Endometrial microvascular endothelial cells (primary cell): ENCODE data around the gene EPHA10. TPM values are rescaled to one million over a fixed set of nuclear protein-coding genes. Genes with fewer than 3 reads are reported as not detected.
"Not testable (repeated sequence)": the region's sequence is repeated elsewhere in the genome, so short reads cannot be mapped to it uniquely, and the experiment has no call there.

Source experiments
- in situ Hi-C: cut with HindIII; loops from 2 replicates; pipeline ENCODE4 v1.10.0; 2017; ENCODE audit warnings: low sequenced_read_pairs, low pct_unique_long_range_greater_than_20kb; ENCODE audit errors: inconsistent ontology term
- total RNA-seq: library from RNA; depleted of rRNA; stranded (reverse); fragments of >200 nt; gene quantifications from one replicate; pipeline ENCODE4 v1.2.3, GENCODE V29; 2015; ENCODE audit errors: inconsistent ontology term

Gene EPHA10
- total RNA-seq, 1 donor from 2014 or later: not detected

- in situ Hi-C loops: no loop called here
Observed at GRCh38 chr1:37741130-37741529, 23.8 kb downstream of the EPHA10 start.

GRCh38 chr1:37739222-37739621, 25.7 kb downstream of the EPHA10 start:
- in situ Hi-C loops: no loop called here

- in situ Hi-C loops: not testable (repeated sequence)
Observed at GRCh38 chr1:37738619-37739018, 26.3 kb downstream of the EPHA10 start.

GRCh38 chr1:37737975-37738374, 26.9 kb downstream of the EPHA10 start:
- in situ Hi-C loops: not testable (repeated sequence)

- in situ Hi-C loops: no loop called here
Observed at GRCh38 chr1:37734629-37735591, 30.0 kb downstream of the EPHA10 start.

GRCh38 chr1:37732111-37732780, 32.7 kb downstream of the EPHA10 start:
- in situ Hi-C loops: no loop called here

- in situ Hi-C loops: no loop called here
Observed at GRCh38 chr1:37731312-37732019, 33.5 kb downstream of the EPHA10 start.

GRCh38 chr1:37730376-37730775, 34.5 kb downstream of the EPHA10 start:
- in situ Hi-C loops: no loop called here

GRCh38 chr1:37728416-37728815, 36.5 kb downstream of the EPHA10 start:
- in situ Hi-C loops: no loop called here

- in situ Hi-C loops: no loop called here
Observed at GRCh38 chr1:37726751-37727585, 38.0 kb downstream of the EPHA10 start.

- in situ Hi-C loops: no loop called here
Observed at GRCh38 chr1:37725851-37726613, 38.9 kb downstream of the EPHA10 start.

- in situ Hi-C loops: no loop called here
Observed at GRCh38 chr1:37724575-37724974, 40.3 kb downstream of the EPHA10 start.

GRCh38 chr1:37723390-37724078, 41.4 kb downstream of the EPHA10 start:
- in situ Hi-C loops: no loop called here

GRCh38 chr1:37723072-37723389, 41.9 kb downstream of the EPHA10 start:
- in situ Hi-C loops: no loop called here

GRCh38 chr1:37722181-37723071, 42.5 kb downstream of the EPHA10 start:
- in situ Hi-C loops: no loop called here

GRCh38 chr1:37721565-37721964, 43.4 kb downstream of the EPHA10 start:
- in situ Hi-C loops: no loop called here
